HepG2 (cell line): ENCODE data around the gene P3H3. TPM values are rescaled to one million over a fixed set of nuclear protein-coding genes. Genes with fewer than 3 reads are reported as not detected.
A peak's percentile ranks its signal among the peaks of the same experiment; 100 is the strongest.

Source experiments
- HHEX ChIP-seq: IDR thresholded peaks from 2 replicates; pipeline ENCODE4 v1.6.1; 2016; ENCODE audit warnings: control low read depth
- KAT2B ChIP-seq: fragments of 150-350 bp; IDR thresholded peaks from 2 replicates; pipeline ENCODE4 v1.6.1; 2014; ENCODE audit warnings: low read depth, low read length, borderline replicate concordance
- PCBP1 ChIP-seq: fragments of 200-400 bp; formaldehyde crosslinking; IDR thresholded peaks from 2 replicates; pipeline ENCODE4 v1.6.1; 2017; ENCODE audit warnings: mild to moderate bottlenecking, low read depth, low read length, borderline replicate concordance
- POLR2AphosphoS2 ChIP-seq: IDR thresholded peaks from 2 replicates; pipeline ENCODE4 v1.6.1; 2011; ENCODE audit warnings: low read depth, low read length, improper control_type of control experiment
- SNRNP70 ChIP-seq: fragments of 200-400 bp; formaldehyde crosslinking; IDR thresholded peaks from 2 replicates; pipeline ENCODE4 v1.6.1; 2017; ENCODE audit warnings: mild to moderate bottlenecking, low read depth, low read length, moderate library complexity
- TFDP1 ChIP-seq: IDR thresholded peaks from 2 replicates; pipeline ENCODE4 v1.6.1; 2016; ENCODE audit warnings: missing compliant biosample characterization, missing genetic modification reagents, borderline replicate concordance
- TRIM22 ChIP-seq: fragments of 450-650 bp; IDR thresholded peaks from 2 replicates; pipeline ENCODE4 v1.6.1; 2017
- U2AF2 ChIP-seq: fragments of 200-400 bp; formaldehyde crosslinking; IDR thresholded peaks from 2 replicates; pipeline ENCODE4 v1.6.1; 2017; ENCODE audit warnings: low read depth, mild to moderate bottlenecking, low read length
- ZMYM2 ChIP-seq: sonication (generic); formaldehyde crosslinking; IDR thresholded peaks from 2 replicates; pipeline ENCODE4 v1.8.0; 2022; ENCODE audit warnings: mild to moderate bottlenecking, missing genetic modification reagents
- ZNF3 ChIP-seq: IDR thresholded peaks from 2 replicates; pipeline ENCODE4 v1.7.0; 2017; ENCODE audit warnings: inconsistent platforms
- ZNF552 ChIP-seq: sonication (generic); formaldehyde crosslinking; IDR thresholded peaks from 2 replicates; pipeline ENCODE4 v1.9.0; 2022; ENCODE audit warnings: missing genetic modification reagents, mild to moderate bottlenecking, borderline replicate concordance
- polyA plus RNA-seq, 8 experiments: library from polyadenylated mRNA; depleted of rRNA in 3 of 8; stranded (reverse) in 7 of 8; unstranded in 1 of 8; fragments of >200 nt; fragmentation: Illumina TruSeq in 4 of 8; extraction: Trizol in 4 of 8; gene quantifications; 2 replicates each; pipeline versions ENCODE4 v1.2.1 to v1.2.3, GENCODE V29; 2011 to 2016; ENCODE audit warnings: low read depth in 4 of 8, missing spikeins in 1 of 8, mixed read lengths in 1 of 8; ENCODE audit not compliant: insufficient read depth in 1 of 8
- total RNA-seq, 5 experiments: library from RNA; depleted of rRNA; stranded (reverse); fragments of >200 nt; fragmentation: Illumina TruSeq; extraction: Trizol; gene quantifications; 2 replicates each; pipeline ENCODE4 v1.2.3, GENCODE V29; 2016; ENCODE audit warnings: low read depth in 1 of 5
- TF ChIP-seq, protein P1 (sequence below): IDR thresholded peaks from 2 replicates; pipeline ENCODE4 v1.6.1; 2012; ENCODE audit warnings: low read length, improper control_type of control experiment
- TF ChIP-seq, protein P2 (sequence below): sonication (generic); formaldehyde crosslinking; IDR thresholded peaks from 2 replicates; pipeline ENCODE4 v1.4.0; 2020; ENCODE audit warnings: missing genetic modification reagents
- TF ChIP-seq, protein P3 (sequence below): IDR thresholded peaks from 2 replicates; pipeline ENCODE4 v1.6.1; 2012; ENCODE audit warnings: low read depth, low read length, improper control_type of control experiment

P3H3 gene
- total and polyA plus RNA-seq, 2 of the 13 experiments (the other 11 are each of a cell fraction or from before 2014, with no cell fraction given): 20.1 to 20.5 TPM

- TF ChIP-seq, protein P1, sequence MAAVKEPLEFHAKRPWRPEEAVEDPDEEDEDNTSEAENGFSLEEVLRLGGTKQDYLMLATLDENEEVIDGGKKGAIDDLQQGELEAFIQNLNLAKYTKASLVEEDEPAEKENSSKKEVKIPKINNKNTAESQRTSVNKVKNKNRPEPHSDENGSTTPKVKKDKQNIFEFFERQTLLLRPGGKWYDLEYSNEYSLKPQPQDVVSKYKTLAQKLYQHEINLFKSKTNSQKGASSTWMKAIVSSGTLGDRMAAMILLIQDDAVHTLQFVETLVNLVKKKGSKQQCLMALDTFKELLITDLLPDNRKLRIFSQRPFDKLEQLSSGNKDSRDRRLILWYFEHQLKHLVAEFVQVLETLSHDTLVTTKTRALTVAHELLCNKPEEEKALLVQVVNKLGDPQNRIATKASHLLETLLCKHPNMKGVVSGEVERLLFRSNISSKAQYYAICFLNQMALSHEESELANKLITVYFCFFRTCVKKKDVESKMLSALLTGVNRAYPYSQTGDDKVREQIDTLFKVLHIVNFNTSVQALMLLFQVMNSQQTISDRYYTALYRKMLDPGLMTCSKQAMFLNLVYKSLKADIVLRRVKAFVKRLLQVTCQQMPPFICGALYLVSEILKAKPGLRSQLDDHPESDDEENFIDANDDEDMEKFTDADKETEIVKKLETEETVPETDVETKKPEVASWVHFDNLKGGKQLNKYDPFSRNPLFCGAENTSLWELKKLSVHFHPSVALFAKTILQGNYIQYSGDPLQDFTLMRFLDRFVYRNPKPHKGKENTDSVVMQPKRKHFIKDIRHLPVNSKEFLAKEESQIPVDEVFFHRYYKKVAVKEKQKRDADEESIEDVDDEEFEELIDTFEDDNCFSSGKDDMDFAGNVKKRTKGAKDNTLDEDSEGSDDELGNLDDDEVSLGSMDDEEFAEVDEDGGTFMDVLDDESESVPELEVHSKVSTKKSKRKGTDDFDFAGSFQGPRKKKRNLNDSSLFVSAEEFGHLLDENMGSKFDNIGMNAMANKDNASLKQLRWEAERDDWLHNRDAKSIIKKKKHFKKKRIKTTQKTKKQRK: no peak
- TF ChIP-seq TFDP1 (CRISPR knock-in tag) (peak; percentile 48; the same call in 1 of the 2 replicates), TRIM22 (no peak), PCBP1 (peak; percentile 80; the same call in 1 of the 2 replicates), HHEX (CRISPR knock-in tag) (no peak), POLR2AphosphoS2 (no peak; the same call in 1 of the 2 replicates), U2AF2 (no peak), KAT2B (no peak), ZNF552 (CRISPR knock-in tag) (no peak; the same call in 1 of the 2 replicates), SNRNP70 (no peak), ZNF3 (no peak), ZMYM2 (CRISPR knock-in tag) (0 out of 2 replicates have a peak, but pooled peaks have one; percentile 14)
- TF ChIP-seq, protein P2, sequence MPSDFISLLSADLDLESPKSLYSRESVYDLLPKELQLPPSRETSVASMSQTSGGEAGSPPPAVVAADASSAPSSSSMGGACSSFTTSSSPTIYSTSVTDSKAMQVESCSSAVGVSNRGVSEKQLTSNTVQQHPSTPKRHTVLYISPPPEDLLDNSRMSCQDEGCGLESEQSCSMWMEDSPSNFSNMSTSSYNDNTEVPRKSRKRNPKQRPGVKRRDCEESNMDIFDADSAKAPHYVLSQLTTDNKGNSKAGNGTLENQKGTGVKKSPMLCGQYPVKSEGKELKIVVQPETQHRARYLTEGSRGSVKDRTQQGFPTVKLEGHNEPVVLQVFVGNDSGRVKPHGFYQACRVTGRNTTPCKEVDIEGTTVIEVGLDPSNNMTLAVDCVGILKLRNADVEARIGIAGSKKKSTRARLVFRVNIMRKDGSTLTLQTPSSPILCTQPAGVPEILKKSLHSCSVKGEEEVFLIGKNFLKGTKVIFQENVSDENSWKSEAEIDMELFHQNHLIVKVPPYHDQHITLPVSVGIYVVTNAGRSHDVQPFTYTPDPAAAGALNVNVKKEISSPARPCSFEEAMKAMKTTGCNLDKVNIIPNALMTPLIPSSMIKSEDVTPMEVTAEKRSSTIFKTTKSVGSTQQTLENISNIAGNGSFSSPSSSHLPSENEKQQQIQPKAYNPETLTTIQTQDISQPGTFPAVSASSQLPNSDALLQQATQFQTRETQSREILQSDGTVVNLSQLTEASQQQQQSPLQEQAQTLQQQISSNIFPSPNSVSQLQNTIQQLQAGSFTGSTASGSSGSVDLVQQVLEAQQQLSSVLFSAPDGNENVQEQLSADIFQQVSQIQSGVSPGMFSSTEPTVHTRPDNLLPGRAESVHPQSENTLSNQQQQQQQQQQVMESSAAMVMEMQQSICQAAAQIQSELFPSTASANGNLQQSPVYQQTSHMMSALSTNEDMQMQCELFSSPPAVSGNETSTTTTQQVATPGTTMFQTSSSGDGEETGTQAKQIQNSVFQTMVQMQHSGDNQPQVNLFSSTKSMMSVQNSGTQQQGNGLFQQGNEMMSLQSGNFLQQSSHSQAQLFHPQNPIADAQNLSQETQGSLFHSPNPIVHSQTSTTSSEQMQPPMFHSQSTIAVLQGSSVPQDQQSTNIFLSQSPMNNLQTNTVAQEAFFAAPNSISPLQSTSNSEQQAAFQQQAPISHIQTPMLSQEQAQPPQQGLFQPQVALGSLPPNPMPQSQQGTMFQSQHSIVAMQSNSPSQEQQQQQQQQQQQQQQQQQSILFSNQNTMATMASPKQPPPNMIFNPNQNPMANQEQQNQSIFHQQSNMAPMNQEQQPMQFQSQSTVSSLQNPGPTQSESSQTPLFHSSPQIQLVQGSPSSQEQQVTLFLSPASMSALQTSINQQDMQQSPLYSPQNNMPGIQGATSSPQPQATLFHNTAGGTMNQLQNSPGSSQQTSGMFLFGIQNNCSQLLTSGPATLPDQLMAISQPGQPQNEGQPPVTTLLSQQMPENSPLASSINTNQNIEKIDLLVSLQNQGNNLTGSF (CRISPR knock-in tag): 0 out of 2 replicates have a peak, but pooled peaks have one; percentile 44
- TF ChIP-seq, protein P3, sequence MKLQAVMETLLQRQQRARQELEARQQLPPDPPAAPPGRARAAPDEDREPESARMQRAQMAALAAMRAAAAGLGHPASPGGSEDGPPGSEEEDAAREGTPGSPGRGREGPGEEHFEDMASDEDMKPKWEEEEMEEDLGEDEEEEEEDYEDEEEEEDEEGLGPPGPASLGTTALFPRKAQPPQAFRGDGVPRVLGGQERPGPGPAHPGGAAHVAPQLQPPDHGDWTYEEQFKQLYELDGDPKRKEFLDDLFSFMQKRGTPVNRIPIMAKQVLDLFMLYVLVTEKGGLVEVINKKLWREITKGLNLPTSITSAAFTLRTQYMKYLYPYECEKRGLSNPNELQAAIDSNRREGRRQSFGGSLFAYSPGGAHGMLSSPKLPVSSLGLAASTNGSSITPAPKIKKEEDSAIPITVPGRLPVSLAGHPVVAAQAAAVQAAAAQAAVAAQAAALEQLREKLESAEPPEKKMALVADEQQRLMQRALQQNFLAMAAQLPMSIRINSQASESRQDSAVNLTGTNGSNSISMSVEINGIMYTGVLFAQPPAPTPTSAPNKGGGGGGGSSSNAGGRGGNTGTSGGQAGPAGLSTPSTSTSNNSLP: no peak
Measured at GRCh38 chr12:6872073-6873048, 44.2 kb downstream of the P3H3 start (continued).
